ENCODE results near the gene VEPH1.

- TF ChIP-seq CTCF (conservative IDR thresholded peaks at IDR 0.05; ENCODE audit: low read depth, low read length) (no peak), EZH2 (IDR thresholded peaks at IDR 0.05; ENCODE audit: low read length, unreplicated experiment) (no peak), EZH2phosphoT487 (IDR thresholded peaks at IDR 0.05; ENCODE audit: borderline replicate concordance, low read length) (no peak)
Observed at GRCh38 chr3:157514371-157514895, 11.2 kb upstream of the VEPH1 start.

Data from PC-3 (cell line).